ENCODE results near the gene MATN1.
"Not testable (repeated sequence)": the region's sequence is repeated elsewhere in the genome, so short reads cannot be mapped to it uniquely, and the experiment has no call there.

The MATN1 gene

GRCh38 chr1:30701258-30701633, 22.1 kb downstream of the MATN1 start:
- no peak for DNase-seq

- DNase-seq = peak in 12 of 56 donors; percentile 8 to 52 (median 23)
Measured at GRCh38 chr1:30700528-30701257, 22.7 kb downstream of the MATN1 start.

GRCh38 chr1:30699762-30700161, 23.6 kb downstream of the MATN1 start:
- no peak for DNase-seq

- no peak for DNase-seq
Measured at GRCh38 chr1:30698401-30698981, 24.9 kb downstream of the MATN1 start.

GRCh38 chr1:30697571-30698376, 25.6 kb downstream of the MATN1 start:
- no peak for DNase-seq

GRCh38 chr1:30696831-30697230, 26.6 kb downstream of the MATN1 start:
- DNase-seq = no peak

GRCh38 chr1:30695439-30695841, 27.9 kb downstream of the MATN1 start:
- no peak for DNase-seq

GRCh38 chr1:30694280-30695175, 28.9 kb downstream of the MATN1 start:
- DNase-seq = no peak

GRCh38 chr1:30693822-30694221, 29.6 kb downstream of the MATN1 start:
- no peak for DNase-seq

GRCh38 chr1:30693366-30693765, 30.0 kb downstream of the MATN1 start:
- no peak for DNase-seq

- DNase-seq = no peak
Measured at GRCh38 chr1:30692948-30693301, 30.5 kb downstream of the MATN1 start.

GRCh38 chr1:30692201-30692947, 31.0 kb downstream of the MATN1 start:
- DNase-seq = no peak

- no peak for DNase-seq
Measured at GRCh38 chr1:30691480-30691879, 31.9 kb downstream of the MATN1 start.

- no peak for DNase-seq
Measured at GRCh38 chr1:30689901-30690645, 33.3 kb downstream of the MATN1 start.

GRCh38 chr1:30688920-30689794, 34.2 kb downstream of the MATN1 start:
- no peak for DNase-seq

GRCh38 chr1:30688516-30688915, 34.9 kb downstream of the MATN1 start:
- DNase-seq = not testable (repeated sequence)

GRCh38 chr1:30687886-30688285, 35.5 kb downstream of the MATN1 start:
- no peak for DNase-seq

- DNase-seq = no peak
Measured at GRCh38 chr1:30686236-30686935, 37.0 kb downstream of the MATN1 start.

All from amygdala (tissue), 56 donors.